SU-DHL-6 (cell line): ENCODE results near the gene RAB39A.

Experiments
- EZH2phosphoT487 ChIP-seq: fragments of 200-600 bp; sonication (generic), shearing (Covaris generic); conservative IDR thresholded peaks from 2 replicates; pipeline ENCODE4 v1.6.1; 2018; ENCODE audit warnings: mild to moderate bottlenecking, antibody characterized with exemption, low read length, moderate library complexity, mixed read lengths
- TF ChIP-seq, protein P1 (sequence below): fragments of 200-600 bp; sonication (generic); IDR thresholded peaks from one replicate; pipeline ENCODE4 v1.5.1; 2017; ENCODE audit warnings: antibody characterized with exemption, mild to moderate bottlenecking, low read length, moderate library complexity; ENCODE audit not compliant: insufficient read depth, poor library complexity, severe bottlenecking

DNA sequence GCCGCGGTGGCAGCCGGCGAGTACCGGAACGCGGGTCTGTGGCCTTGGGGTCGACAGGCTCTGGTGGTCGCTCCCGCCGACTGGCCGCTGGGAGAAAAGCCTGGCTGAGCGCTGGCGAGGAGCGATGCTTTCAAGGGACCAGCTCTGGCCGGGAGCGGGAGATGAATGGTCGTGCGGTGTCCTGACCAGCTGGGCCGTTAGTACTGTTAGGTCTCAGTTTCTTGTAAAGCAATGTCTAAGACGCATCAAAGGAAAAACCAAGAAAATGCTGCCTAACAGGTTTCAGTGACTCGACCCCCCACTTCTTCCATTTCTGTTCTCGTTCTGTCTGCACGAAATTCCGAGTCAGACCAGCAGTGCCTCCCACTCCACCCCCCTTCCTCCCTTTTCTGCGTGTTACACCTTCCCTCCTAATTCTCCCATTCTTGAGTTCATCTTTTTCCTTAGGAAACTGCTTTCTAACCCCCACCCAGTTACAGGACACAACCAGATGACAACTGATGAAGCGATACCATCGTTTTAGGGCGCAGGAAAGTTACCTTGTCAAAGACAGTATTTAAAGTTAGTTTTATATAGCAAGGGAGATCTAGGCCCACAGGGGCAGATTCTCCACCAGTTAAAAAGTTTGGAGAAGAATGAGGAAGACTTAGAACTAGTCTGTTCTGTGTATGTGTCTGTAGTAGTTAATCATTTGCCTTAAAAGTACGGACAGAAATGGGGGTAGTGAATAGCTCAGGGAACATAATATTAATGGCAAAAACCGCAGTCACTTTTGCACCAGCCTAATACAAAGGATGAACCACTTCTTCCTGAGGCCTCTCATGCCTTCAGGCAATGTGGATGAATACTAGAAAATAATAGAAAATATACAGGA lies 81.5 kb downstream of the RAB39A start:
- TF ChIP-seq, protein P1, sequence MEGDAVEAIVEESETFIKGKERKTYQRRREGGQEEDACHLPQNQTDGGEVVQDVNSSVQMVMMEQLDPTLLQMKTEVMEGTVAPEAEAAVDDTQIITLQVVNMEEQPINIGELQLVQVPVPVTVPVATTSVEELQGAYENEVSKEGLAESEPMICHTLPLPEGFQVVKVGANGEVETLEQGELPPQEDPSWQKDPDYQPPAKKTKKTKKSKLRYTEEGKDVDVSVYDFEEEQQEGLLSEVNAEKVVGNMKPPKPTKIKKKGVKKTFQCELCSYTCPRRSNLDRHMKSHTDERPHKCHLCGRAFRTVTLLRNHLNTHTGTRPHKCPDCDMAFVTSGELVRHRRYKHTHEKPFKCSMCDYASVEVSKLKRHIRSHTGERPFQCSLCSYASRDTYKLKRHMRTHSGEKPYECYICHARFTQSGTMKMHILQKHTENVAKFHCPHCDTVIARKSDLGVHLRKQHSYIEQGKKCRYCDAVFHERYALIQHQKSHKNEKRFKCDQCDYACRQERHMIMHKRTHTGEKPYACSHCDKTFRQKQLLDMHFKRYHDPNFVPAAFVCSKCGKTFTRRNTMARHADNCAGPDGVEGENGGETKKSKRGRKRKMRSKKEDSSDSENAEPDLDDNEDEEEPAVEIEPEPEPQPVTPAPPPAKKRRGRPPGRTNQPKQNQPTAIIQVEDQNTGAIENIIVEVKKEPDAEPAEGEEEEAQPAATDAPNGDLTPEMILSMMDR = no peak
- TF ChIP-seq EZH2phosphoT487 = no peak
